NT2/D1 (cell line): ENCODE measurements around the gene SRM.
"Not testable (repeated sequence)": the region's sequence is repeated elsewhere in the genome, so short reads cannot be mapped to it uniquely, and the experiment has no call there.

Experiments
- DNase-seq: peaks from one replicate; pipeline ENCODE4 v3.0.0-alpha.2; 2011; ENCODE audit warnings: low read depth, low spot score
- H3K27me3 ChIP-seq: 2 replicates; pipeline ENCODE4 v1.6.0; 2011; ENCODE audit warnings: mild to moderate bottlenecking; ENCODE audit not compliant: insufficient read length, insufficient read depth
- H3K36me3 ChIP-seq: 2 replicates; pipeline ENCODE4 v1.6.1; 2011; ENCODE audit warnings: mild to moderate bottlenecking, low read length, mixed read lengths; ENCODE audit not compliant: insufficient read depth, insufficient read length
- H3K4me1 ChIP-seq: 2 replicates; pipeline ENCODE4 v1.5.1; 2011; ENCODE audit not compliant: insufficient read depth, insufficient read length
- H3K4me3 ChIP-seq: 2 replicates; pipeline ENCODE4 v1.5.1; 2011; ENCODE audit warnings: low read depth; ENCODE audit not compliant: insufficient read length
- H3K9ac ChIP-seq: 2 replicates; pipeline ENCODE4 v1.6.0; 2011; ENCODE audit warnings: low read depth; ENCODE audit not compliant: insufficient read length
- H3K9me3 ChIP-seq: 2 replicates; pipeline ENCODE4 v1.5.1; 2011; ENCODE audit warnings: mild to moderate bottlenecking, low read length; ENCODE audit not compliant: insufficient read depth
- SUZ12 ChIP-seq: IDR thresholded peaks from 2 replicates; pipeline ENCODE4 v1.6.1; 2011; ENCODE audit not compliant: insufficient read length, insufficient read depth; ENCODE audit errors: extremely low read depth
- YY1 ChIP-seq: IDR thresholded peaks from 2 replicates; pipeline ENCODE4 v1.6.1; 2011; ENCODE audit not compliant: insufficient read length, insufficient read depth
- ZNF274 ChIP-seq: IDR thresholded peaks from 2 replicates; pipeline ENCODE4 v1.6.1; 2011; ENCODE audit warnings: mild to moderate bottlenecking, low read depth, low read length

Gene SRM

DNA sequence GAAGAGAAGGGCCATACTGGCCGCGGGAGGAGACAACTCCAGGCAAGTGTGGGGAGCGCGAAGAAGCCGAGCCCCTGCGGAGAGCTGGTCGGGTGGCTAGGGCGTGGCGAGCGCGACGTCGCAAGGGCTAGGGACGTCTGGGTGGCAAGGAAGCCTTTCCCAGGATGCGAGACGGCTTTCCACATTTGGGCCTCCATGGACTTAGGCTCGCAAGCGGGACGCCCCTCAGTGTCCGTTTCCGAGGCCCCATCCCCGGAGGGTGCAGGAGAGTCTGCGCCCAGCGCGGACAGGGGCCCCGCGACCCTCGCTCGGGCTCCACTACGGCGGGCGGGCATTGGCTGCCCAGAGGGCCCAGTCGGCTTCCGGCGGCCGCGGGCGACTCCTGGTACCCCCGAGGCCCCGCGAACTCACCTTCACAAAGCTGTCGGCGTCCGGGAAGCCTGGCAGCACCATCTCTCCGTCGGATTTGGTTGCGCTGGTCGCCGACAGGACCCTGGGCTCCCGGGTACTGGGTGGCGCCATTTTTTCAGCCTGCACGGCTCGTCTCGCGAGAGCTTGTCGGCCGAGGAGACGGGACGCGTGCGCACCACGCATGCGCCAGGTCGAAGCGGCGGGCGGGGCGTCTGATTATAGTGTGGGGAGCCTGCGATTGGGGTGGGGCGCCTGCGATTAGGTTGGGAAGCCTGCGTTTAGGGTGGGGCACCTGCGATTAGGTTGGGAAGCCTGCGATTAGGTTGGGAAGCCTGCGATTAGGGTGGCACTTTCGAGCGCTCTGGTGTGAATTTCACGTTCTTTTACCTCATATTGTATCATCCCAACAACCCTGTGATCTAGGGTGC, 39.7 kb upstream of the SRM start, which contains the start of gene EXOSC10:
TSS of gene EXOSC10 (minus strand) at position 560 of the 839 bp plus-strand sequence. CDS start at position 522, 38 bp downstream.
- TF ChIP-seq YY1 (peak; percentile 75), SUZ12 (no peak), ZNF274 (no peak)
- H3K4me1 ChIP-seq: no peaks in the 10 kb centered on the region
- peak; percentile 48 for DNase-seq

GRCh38 chr1:11098931-11099309, 39.1 kb upstream of the SRM start:
- H3K27me3 ChIP-seq: no peaks in the 10 kb centered on the region
- no peak for DNase-seq
- no peaks in the 10 kb centered on the region for H3K9me3 ChIP-seq
- TF ChIP-seq ZNF274: no peak
- TF ChIP-seq YY1: no peak
- no peak for TF ChIP-seq SUZ12
- peaks cover 45% of the 10 kb centered on the region for H3K36me3 ChIP-seq
- H3K9ac ChIP-seq: peak overlapping the region; percentile 98
- no peaks in the 10 kb centered on the region for H3K4me1 ChIP-seq
- peak overlapping the region; percentile 83 for H3K4me3 ChIP-seq

More for the DNA sequence above, 39.7 kb upstream of the SRM start, which contains the start of gene EXOSC10:
- Histone ChIP-seq H3K9me3 (no peaks in the 10 kb centered on the region), H3K4me3 (peak within 1 kb of the TSS; percentile 83), H3K36me3 (peaks cover 40% of the 10 kb centered on the region), H3K9ac (peak within 1 kb of the TSS; percentile 98), H3K27me3 (no peaks in the 10 kb centered on the region)

DNA sequence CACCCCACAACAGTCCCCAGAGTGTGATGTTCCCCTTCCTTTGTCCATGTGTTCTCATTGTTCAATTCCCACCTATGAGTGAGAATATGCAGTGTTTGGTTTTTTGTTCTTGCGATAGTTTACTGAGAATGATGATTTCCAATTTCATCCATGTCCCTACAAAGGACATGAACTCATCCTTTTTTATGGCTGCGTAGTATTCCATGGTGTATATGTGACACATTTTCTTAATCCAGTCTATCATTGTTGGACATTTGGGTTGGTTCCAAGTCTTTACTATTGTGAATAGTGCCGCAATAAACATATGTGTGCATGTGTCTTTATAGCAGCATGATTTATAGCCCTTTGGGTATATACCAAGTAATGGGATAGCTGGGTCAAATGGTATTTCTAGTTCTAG, 24.0 kb upstream of the SRM start:
- not testable (repeated sequence) for H3K27me3 ChIP-seq, H3K4me3 ChIP-seq, H3K9me3 ChIP-seq, DNase-seq, H3K4me1 ChIP-seq, H3K9ac ChIP-seq
- peaks cover 56% of the 10 kb centered on the region for H3K36me3 ChIP-seq

DNA sequence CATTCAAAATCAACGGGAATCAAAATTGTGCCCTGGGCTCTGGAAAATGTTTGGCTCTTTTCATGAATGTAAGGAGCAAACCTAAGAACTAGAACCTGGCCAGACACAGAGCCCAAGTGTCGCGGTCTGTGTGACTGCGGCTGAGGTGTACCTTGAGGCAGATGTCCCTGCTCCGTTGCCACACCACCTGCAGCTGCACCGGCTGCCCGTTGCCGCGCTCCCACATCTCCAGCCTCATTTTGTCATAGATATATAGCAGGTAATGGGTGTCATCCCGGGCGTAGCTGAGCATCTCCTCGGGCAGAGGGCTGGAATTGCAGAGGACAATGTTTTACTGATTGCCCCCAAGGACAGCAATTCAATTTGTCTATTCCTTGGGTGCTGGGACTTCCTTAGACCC, 21.1 kb upstream of the SRM start:
- Histone ChIP-seq H3K9me3 (no peaks in the 10 kb centered on the region), H3K9ac (no peak overlapping the region), H3K27me3 (no peaks in the 10 kb centered on the region), H3K36me3 (peaks cover 63% of the 10 kb centered on the region), H3K4me3 (no peak overlapping the region), H3K4me1 (no peaks in the 10 kb centered on the region)
- DNase-seq: no peak
- TF ChIP-seq ZNF274 (no peak), YY1 (no peak), SUZ12 (no peak)

GRCh38 chr1:11078631-11079030, 18.8 kb upstream of the SRM start:
- no peak overlapping the region for H3K9ac ChIP-seq
- no peaks in the 10 kb centered on the region for H3K9me3 ChIP-seq
- H3K27me3 ChIP-seq: no peaks in the 10 kb centered on the region
- H3K4me3 ChIP-seq: no peak overlapping the region
- no peak for DNase-seq
- TF ChIP-seq YY1 (no peak), SUZ12 (no peak), ZNF274 (no peak)
- H3K4me1 ChIP-seq: no peaks in the 10 kb centered on the region
- H3K36me3 ChIP-seq: peaks cover 83% of the 10 kb centered on the region

- not testable (repeated sequence) for H3K27me3 ChIP-seq, H3K4me1 ChIP-seq, DNase-seq, H3K9ac ChIP-seq, H3K9me3 ChIP-seq, H3K4me3 ChIP-seq
- peaks cover 89% of the 10 kb centered on the region for H3K36me3 ChIP-seq
Observed at GRCh38 chr1:11073398-11073797, 13.6 kb upstream of the SRM start.

GRCh38 chr1:11072216-11072917, 12.5 kb upstream of the SRM start:
- Histone ChIP-seq H3K27me3 (no peaks in the 10 kb centered on the region), H3K4me3 (no peak overlapping the region), H3K36me3 (peaks cover 90% of the 10 kb centered on the region), H3K9ac (no peak overlapping the region), H3K4me1 (no peaks in the 10 kb centered on the region), H3K9me3 (no peaks in the 10 kb centered on the region)
- DNase-seq: peak; percentile 22
- no peak for TF ChIP-seq YY1
- TF ChIP-seq ZNF274: no peak
- no peak for TF ChIP-seq SUZ12
